Ishikawa (cell line): ENCODE measurements around the gene PIPOX.

Experiments
- CEBPB ChIP-seq: IDR thresholded peaks from 2 replicates; pipeline ENCODE4 v1.6.1; 2012
- CREB1 ChIP-seq: IDR thresholded peaks from 2 replicates; pipeline ENCODE4 v1.6.1; 2012; ENCODE audit warnings: low read depth
- EGR1 ChIP-seq: IDR thresholded peaks from 2 replicates; pipeline ENCODE4 v1.6.1; 2012
- EP300 ChIP-seq: IDR thresholded peaks from 2 replicates; pipeline ENCODE4 v1.6.1; 2012; ENCODE audit warnings: borderline replicate concordance
- FOXM1 ChIP-seq: IDR thresholded peaks from 2 replicates; pipeline ENCODE4 v1.6.1; 2012; ENCODE audit warnings: low read depth, borderline replicate concordance
- NFIC ChIP-seq: IDR thresholded peaks from 2 replicates; pipeline ENCODE4 v1.6.1; 2012
- RAD21 ChIP-seq: IDR thresholded peaks from 2 replicates; pipeline ENCODE4 v1.6.1; 2012; ENCODE audit warnings: low read depth
- TAF1 ChIP-seq: IDR thresholded peaks from 2 replicates; pipeline ENCODE4 v1.6.1; 2012; ENCODE audit warnings: low read depth, mild to moderate bottlenecking
- TCF12 ChIP-seq: IDR thresholded peaks from 2 replicates; pipeline ENCODE4 v1.6.1; 2012; ENCODE audit warnings: low read depth
- TEAD4 ChIP-seq: IDR thresholded peaks from 2 replicates; pipeline ENCODE4 v1.6.1; 2012
- YY1 ChIP-seq: IDR thresholded peaks from 2 replicates; pipeline ENCODE4 v1.6.1; 2012; ENCODE audit warnings: low read depth
- ZBTB7A ChIP-seq: IDR thresholded peaks from 2 replicates; pipeline ENCODE4 v1.6.1; 2012; ENCODE audit warnings: low read depth
- TF ChIP-seq, protein P1 (sequence below): IDR thresholded peaks from 2 replicates; pipeline ENCODE4 v1.6.1; 2012; ENCODE audit warnings: low read depth, mild to moderate bottlenecking
- TF ChIP-seq, protein P2 (sequence below): IDR thresholded peaks from 2 replicates; pipeline ENCODE4 v1.6.1; 2012
- TF ChIP-seq, protein P3 (sequence below): IDR thresholded peaks from 2 replicates; pipeline ENCODE4 v1.6.1; 2012

PIPOX gene

DNA sequence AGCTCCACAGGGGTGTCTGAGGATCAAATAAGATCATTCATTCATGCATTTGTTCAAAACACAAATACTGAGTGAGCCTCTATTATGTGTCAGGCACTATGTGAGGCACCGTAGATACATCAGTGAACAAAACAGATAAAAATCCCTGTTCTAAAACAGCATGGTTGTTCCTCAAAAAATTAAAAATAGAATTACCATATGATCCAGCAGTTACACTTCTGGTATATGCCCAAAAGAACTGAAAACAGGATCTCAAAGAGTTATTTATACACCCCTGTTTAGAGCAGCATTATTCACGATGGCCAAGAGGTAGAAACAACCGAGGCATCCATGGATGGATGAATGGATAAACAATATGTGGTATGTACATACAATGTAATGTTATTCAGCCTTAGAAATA lies 15.4 kb downstream of the PIPOX start:
- TF ChIP-seq CREB1 (no peak), ZBTB7A (no peak), EP300 (no peak), TEAD4 (no peak), RAD21 (no peak), EGR1 (no peak), FOXM1 (no peak), NFIC (no peak), TCF12 (no peak), CEBPB (no peak), YY1 (no peak), TAF1 (no peak)
- TF ChIP-seq, protein P1, sequence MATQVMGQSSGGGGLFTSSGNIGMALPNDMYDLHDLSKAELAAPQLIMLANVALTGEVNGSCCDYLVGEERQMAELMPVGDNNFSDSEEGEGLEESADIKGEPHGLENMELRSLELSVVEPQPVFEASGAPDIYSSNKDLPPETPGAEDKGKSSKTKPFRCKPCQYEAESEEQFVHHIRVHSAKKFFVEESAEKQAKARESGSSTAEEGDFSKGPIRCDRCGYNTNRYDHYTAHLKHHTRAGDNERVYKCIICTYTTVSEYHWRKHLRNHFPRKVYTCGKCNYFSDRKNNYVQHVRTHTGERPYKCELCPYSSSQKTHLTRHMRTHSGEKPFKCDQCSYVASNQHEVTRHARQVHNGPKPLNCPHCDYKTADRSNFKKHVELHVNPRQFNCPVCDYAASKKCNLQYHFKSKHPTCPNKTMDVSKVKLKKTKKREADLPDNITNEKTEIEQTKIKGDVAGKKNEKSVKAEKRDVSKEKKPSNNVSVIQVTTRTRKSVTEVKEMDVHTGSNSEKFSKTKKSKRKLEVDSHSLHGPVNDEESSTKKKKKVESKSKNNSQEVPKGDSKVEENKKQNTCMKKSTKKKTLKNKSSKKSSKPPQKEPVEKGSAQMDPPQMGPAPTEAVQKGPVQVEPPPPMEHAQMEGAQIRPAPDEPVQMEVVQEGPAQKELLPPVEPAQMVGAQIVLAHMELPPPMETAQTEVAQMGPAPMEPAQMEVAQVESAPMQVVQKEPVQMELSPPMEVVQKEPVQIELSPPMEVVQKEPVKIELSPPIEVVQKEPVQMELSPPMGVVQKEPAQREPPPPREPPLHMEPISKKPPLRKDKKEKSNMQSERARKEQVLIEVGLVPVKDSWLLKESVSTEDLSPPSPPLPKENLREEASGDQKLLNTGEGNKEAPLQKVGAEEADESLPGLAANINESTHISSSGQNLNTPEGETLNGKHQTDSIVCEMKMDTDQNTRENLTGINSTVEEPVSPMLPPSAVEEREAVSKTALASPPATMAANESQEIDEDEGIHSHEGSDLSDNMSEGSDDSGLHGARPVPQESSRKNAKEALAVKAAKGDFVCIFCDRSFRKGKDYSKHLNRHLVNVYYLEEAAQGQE: no peak
- TF ChIP-seq, protein P2, sequence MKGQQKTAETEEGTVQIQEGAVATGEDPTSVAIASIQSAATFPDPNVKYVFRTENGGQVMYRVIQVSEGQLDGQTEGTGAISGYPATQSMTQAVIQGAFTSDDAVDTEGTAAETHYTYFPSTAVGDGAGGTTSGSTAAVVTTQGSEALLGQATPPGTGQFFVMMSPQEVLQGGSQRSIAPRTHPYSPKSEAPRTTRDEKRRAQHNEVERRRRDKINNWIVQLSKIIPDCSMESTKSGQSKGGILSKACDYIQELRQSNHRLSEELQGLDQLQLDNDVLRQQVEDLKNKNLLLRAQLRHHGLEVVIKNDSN: no peak
- TF ChIP-seq, protein P3, sequence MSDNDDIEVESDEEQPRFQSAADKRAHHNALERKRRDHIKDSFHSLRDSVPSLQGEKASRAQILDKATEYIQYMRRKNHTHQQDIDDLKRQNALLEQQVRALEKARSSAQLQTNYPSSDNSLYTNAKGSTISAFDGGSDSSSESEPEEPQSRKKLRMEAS: no peak

DNA sequence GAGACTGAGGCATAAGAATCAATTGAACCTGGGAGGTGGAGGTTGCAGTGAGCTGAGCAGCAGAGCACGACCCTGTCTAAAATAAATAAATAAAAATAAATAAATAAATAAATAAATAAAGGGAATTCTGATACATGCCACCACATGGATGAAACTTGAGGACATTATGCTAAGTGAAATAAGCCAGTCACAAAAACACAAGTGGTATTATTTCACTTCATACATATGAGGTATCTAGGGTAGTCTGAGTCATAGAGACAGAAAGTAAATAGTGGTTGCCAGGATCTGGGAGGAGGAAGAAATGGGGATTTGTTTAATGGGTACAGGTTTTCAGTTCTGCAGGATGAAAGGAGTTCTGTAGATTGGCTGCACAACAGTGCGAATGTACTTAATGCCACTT lies 16.3 kb downstream of the PIPOX start:
- no peak for TF ChIP-seq CREB1
- TF ChIP-seq EP300: no peak
- TF ChIP-seq TEAD4: no peak
- TF ChIP-seq, protein P1: no peak

DNA sequence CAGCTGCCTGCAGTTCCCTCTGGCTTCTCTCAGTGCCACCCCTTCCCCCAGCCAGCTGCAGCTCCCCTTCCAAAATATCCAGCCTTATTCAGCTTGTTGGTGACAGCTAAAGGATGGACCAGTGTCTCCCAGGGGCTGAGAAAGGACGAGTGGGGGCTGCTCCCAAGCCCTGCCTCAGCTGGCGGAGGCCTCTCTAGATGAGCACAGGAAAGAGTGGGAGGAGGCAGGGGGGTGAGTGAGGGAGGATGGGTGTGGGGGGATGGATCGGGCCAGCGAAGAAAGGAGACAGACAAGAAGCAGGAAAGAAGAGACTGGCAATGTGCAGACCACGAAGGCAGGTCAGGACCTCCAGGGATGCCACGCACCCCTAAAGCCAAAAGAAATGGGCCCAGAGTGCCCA lies 17.5 kb downstream of the PIPOX start:
- TF ChIP-seq YY1 (no peak), CREB1 (no peak), TCF12 (no peak), CEBPB (no peak), EGR1 (no peak), NFIC (no peak), TEAD4 (no peak), RAD21 (no peak)
- TF ChIP-seq, protein P3: no peak

DNA sequence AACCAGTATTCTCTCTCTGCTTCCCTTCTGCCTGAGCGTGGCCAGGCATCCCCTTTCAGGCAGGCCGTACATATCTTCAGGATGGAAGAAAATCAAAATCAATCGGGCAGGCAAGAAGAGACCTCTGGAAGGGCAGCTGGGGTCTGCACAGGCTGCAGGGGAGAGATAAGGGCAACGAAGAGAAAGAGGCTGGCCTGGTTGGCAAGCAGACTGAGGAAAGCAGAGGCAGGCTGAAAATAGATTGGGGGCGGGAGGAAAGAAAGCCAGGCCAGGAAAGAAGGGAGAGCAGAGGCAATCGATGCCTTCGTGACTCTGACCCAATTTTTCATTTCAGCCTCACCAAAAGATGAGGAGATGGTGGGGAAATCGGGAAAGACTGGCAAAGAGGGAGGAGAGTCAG lies 18.1 kb downstream of the PIPOX start:
- TF ChIP-seq NFIC: no peak
- no peak for TF ChIP-seq TAF1
- TF ChIP-seq RAD21: no peak
- TF ChIP-seq TEAD4: no peak
- TF ChIP-seq EGR1: no peak
- TF ChIP-seq, protein P3: no peak

DNA sequence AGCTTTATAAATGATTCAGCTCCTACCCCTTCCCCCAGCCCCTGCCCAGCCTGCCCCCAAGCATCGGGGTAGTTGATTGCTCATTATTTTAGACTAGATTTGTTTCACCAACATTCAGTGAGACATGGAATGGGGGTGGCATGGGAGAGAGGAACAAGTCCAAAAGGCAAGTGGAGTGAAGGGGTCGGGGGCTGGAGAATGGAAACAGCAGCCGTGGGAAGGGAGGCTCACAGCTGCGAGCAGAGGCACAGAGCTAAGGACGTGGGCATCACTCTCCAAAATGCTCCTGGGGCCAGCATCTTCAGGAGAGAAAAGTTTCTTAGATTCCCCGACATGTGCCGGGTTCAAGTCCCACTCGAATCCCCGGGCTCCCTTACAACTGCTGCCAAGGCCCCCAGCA lies 19.3 kb downstream of the PIPOX start:
- TF ChIP-seq EP300 (no peak), EGR1 (no peak), NFIC (no peak), RAD21 (no peak), CEBPB (no peak), TCF12 (no peak), TAF1 (no peak), FOXM1 (no peak), TEAD4 (no peak), CREB1 (no peak), ZBTB7A (no peak), YY1 (no peak)
- TF ChIP-seq, protein P1: no peak
- TF ChIP-seq, protein P3: no peak
- TF ChIP-seq, protein P2: no peak
